GM19372 (cell line): Measurements from ENCODE around the gene CNKSR3.

Experiments used
- ATAC-seq: cut with Tn5 transposase; IDR thresholded peaks from one replicate; pipeline ENCODE4 v1.9.1; 2021; ENCODE audit warnings: mild to moderate bottlenecking, low read depth, moderate library complexity; ENCODE audit not compliant: unreplicated experiment

The CNKSR3 gene

DNA sequence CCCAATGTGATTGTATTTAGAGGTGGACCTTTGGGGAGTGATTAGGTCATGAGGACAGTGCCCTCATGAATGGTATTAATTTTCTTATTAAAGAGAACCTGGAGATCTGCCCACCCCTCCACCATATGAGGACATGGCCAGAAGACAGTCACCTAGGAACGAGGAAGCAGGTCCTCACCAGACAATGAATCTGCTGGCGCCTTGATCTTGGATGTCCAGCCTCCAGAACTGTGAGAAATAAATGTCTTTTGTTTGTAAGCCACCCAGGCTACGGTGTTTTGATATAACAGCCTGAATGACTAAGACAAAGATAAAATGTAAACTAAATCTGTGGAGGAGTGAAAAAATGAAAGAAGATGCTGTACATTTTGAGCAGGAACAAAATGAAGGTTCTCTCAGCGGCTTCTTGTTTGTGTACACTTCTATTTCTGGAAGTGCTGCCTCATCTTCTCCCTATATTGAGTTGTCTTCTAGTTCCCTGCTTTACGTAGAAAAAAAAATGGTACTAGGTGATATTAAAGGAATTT lies 152.4 kb downstream of the CNKSR3 start:
- ATAC-seq, result no peak

GRCh38 chr6:154356690-154357089 lies 153.8 kb downstream of the CNKSR3 start, which contains the start of gene IPCEF1:
TSS of gene IPCEF1 (minus strand) at chr6:154356803. CDS start at chr6:154265947, 90,856 bp downstream.
- no peak for ATAC-seq

DNA sequence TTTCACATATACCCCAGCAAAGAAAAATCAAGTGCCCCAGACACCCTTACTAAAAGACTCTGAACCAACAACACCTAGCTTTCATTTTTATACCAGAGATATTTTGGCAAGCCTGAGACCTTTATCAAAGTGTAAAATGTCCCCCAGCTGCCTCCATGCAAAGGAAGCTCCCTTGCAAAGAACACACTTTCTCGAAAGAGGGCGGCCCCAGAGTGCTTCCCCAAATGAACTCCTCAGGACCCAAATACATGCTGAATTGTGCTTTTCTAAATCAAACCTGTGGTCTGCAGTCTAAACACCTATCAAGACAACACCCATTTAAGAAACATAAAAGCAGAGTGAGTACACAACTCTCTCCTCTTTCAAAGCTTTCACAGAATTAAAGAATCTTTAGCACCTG lies 154.4 kb downstream of the CNKSR3 start:
- ATAC-seq, result no peak

DNA sequence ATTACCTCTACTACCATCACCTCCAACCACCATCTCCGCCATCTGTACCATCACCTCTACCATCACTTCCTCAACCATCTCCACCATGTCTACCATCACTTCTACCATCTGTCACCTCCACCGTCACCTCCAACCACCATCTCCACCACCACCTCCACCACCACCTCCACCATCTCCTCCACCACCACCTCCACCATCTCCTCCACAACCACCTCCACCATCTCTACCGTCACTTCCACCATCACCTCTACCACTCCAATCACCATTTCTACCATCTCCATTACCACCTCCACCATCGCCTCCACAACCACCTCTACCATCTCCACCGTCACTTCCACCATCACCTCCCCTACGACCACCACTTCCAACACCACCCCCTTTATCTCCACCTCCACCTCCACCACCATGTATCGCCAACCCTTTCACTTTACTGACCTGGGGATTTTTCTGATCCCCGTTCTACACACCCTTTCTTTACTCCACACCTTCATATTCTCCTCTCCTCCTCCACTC lies 156.2 kb downstream of the CNKSR3 start:
- no peak for ATAC-seq

- no peak for ATAC-seq
Measured at GRCh38 chr6:154353626-154354025, 156.9 kb downstream of the CNKSR3 start.

DNA sequence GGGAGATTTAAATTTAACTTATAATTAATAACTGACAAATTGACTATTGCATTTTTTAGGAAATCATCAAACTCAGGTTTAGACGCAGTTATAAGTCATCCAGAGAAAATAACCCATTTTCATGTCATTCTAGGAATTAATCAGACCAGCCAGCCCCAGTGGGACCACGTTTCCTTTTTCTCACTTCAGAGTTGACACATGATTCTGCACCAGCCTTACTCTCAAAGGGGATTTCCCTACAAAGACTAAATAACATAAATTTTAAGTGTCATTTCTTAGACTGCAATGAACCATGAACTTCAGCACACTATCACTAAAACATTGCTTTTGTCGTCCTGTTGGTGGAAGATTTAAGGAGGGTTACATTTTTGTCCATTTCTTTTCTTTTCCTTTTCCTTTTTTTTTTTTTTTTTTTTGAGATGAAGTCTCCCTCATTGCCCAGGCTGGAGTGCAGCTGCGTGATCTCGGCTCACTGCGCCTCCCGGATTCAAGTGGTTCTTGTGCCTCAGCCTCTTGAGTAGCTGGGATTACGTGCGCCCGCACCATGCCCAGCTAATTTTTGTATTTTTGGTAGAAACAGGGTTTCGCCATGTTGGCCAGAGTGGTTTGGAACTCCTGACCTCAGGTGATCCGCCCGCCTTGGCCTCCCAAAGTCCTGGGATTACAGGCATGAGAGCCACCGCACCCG lies 157.4 kb downstream of the CNKSR3 start:
- ATAC-seq, result peak; percentile 50

- no peak for ATAC-seq
Measured at GRCh38 chr6:154350293-154350692, 160.2 kb downstream of the CNKSR3 start.

GRCh38 chr6:154347981-154348380 lies 162.5 kb downstream of the CNKSR3 start:
- no peak for ATAC-seq

DNA sequence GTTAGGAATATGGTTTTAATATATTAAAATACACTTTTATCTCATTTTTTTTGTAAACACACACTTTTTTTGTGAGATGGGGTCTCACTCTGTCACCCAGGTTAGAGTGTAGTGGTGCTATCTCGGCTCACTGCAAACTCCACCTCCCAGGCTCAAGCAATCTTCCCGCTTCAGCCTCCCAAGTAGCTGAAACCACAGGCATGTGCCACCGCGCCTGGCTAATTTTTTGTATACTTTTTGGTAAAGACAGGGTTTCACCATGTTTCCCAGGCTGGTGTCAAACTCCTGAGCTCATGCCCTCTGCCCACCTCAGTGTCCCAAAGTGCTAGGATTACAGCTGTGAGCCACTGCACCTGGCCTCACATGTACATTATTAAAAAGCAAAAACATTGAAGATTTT lies 164.7 kb downstream of the CNKSR3 start:
- ATAC-seq, result no peak

- no peak for ATAC-seq
Measured at GRCh38 chr6:154343473-154344308, 166.8 kb downstream of the CNKSR3 start.

DNA sequence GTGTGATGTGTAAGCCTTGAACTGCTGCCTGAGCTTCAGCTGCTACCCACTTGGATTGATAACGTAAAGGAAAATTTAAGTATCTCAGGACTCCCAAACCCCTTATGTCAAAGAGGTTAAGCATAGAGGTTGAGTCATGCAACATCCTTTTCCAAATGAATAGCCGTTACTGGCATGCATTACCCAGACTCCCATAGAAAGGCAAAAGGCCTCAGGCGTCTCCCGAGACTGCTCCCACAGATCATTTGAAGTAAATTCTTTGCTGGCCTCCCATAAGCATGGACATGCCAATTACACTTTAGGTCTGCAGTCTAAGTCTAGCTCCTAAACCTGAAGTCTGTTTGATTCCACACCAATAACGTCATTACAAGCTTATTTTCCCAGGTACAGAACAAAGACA lies 168.6 kb downstream of the CNKSR3 start:
- ATAC-seq, result no peak

DNA sequence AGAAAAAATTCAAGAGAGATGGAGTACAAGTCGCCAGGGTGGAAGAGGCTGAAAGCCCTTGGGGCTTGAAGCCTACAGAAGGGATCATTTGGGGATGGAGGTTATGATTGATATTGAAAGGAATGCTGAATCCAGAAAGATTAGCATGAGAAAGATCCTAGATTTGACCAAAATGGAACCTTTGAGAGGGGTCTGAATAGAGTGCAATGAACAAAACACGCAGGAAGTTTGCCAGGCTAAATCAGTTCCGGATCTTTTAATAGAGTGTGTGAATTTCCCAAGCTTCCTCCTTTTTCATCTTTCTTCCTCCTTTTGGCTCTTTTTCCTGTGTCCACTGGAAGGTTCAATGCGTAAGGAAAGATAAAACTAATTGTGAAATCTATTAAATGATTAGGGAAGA lies 169.1 kb downstream of the CNKSR3 start:
- no peak for ATAC-seq
